HEK293T (cell line): Measurements from ENCODE around the gene OR52E1.

Experiments used
- BHLHE40 ChIP-seq: fragments of 450-650 bp; IDR thresholded peaks from 2 replicates; pipeline ENCODE4 v1.6.1; 2016; ENCODE audit warnings: mild to moderate bottlenecking, moderate library complexity, borderline replicate concordance
- L3MBTL2 ChIP-seq: fragments of 450-650 bp; conservative IDR thresholded peaks from 2 replicates; pipeline ENCODE4 v1.6.1; 2016; ENCODE audit warnings: mild to moderate bottlenecking
- NFRKB ChIP-seq: fragments of 450-650 bp; IDR thresholded peaks from 2 replicates; pipeline ENCODE4 v1.6.1; 2016; ENCODE audit warnings: mild to moderate bottlenecking, moderate library complexity
- SP1 ChIP-seq: fragments of 450-650 bp; IDR thresholded peaks from 2 replicates; pipeline ENCODE4 v1.6.1; 2017
- ZNF384 ChIP-seq: fragments of 450-650 bp; IDR thresholded peaks from 2 replicates; pipeline ENCODE4 v1.6.1; 2016

DNA sequence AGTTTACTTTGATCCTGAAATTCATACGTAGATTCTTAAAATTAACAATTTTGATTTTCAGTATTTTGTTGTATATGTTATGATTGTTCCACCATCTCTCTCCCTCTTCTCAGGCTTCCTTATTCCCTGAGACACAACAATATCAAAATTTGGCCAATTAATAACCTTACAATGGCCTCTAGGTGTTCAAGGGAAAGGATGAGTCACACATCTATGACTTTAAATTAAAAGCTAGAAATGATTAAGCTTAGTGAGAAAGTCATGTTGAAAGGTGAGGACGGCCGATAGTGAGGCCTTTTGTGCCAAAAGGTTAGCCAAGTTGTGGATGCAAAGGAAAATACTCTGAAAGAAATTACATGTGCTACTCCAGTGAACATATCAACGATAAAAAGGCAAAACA lies 28.5 kb upstream of the OR52E1 start:
- no peak for TF ChIP-seq BHLHE40
- TF ChIP-seq NFRKB = no peak
- TF ChIP-seq SP1 = no peak
- TF ChIP-seq ZNF384 = no peak
- TF ChIP-seq L3MBTL2 = no peak
